Activated CD8-positive, alpha-beta T cell treated with anti-CD3 and anti-CD28 coated beads for 36 hours (primary cell): ENCODE data around the gene MAP3K7CL. TPM values are rescaled to one million over a fixed set of nuclear protein-coding genes. Genes with fewer than 3 reads are reported as not detected.

Experiments used
- ATAC-seq: fragments of 200-7000 bp; cut with Tn5 transposase; one replicate; pipeline ENCODE4 v1.10.0; 2021; ENCODE audit warnings: mild to moderate bottlenecking, moderate library complexity
- CTCF ChIA-PET: fragments of 350-600 bp; sonication (Branson Sonifier 250); formaldehyde crosslinking; loops from one replicate; lab custom pipeline; 2021; ENCODE audit warnings: antibody characterized with exemption; lab: Charles Lee
- POLR2A ChIA-PET: fragments of 350-600 bp; sonication (Branson Sonifier 250); formaldehyde crosslinking; loops from one replicate; lab custom pipeline; 2021; ENCODE audit warnings: antibody characterized with exemption; lab: Charles Lee
- DNase-seq: peaks from one replicate; pipeline ENCODE4 v3.0.0-alpha.2; 2020
- H3K27ac Mint-ChIP-seq: one replicate; pipeline ENCODE4 v1.8.0; 2021; ENCODE audit warnings: mild to moderate bottlenecking, mixed read lengths
- H3K27me3 Mint-ChIP-seq: one replicate; pipeline ENCODE4 v1.8.0; 2021; ENCODE audit warnings: mixed read lengths
- H3K36me3 Mint-ChIP-seq: one replicate; pipeline ENCODE4 v1.8.0; 2021; ENCODE audit warnings: low read depth, mixed read lengths
- H3K4me1 Mint-ChIP-seq: one replicate; pipeline ENCODE4 v1.8.0; 2021; ENCODE audit warnings: low read depth, mixed read lengths
- H3K4me3 Mint-ChIP-seq: one replicate; pipeline ENCODE4 v1.8.0; 2021; ENCODE audit warnings: mild to moderate bottlenecking, moderate library complexity, mixed read lengths
- H3K9me3 Mint-ChIP-seq: one replicate; pipeline ENCODE4 v1.8.0; 2021; ENCODE audit warnings: mixed read lengths
- intact Hi-C: fragments of 100-400 bp; cut with micrococcal nuclease; formaldehyde crosslinking; loops from one replicate; pipeline ENCODE4 v1.10.0; 2022
- total RNA-seq, 2 experiments: library from RNA; stranded (reverse); gene quantifications; one replicate each; pipeline ENCODE4 v1.2.3, GENCODE V29; 2021
- TF ChIP-seq, protein P1 (sequence below): fragments of 200-600 bp; IDR thresholded peaks from one replicate; pipeline ENCODE4 v1.8.0; 2022; ENCODE audit warnings: antibody characterized with exemption, mild to moderate bottlenecking

The MAP3K7CL gene
- total RNA-seq, 2 experiments from 2014 or later: 3.2 to 4.7 TPM

DNA sequence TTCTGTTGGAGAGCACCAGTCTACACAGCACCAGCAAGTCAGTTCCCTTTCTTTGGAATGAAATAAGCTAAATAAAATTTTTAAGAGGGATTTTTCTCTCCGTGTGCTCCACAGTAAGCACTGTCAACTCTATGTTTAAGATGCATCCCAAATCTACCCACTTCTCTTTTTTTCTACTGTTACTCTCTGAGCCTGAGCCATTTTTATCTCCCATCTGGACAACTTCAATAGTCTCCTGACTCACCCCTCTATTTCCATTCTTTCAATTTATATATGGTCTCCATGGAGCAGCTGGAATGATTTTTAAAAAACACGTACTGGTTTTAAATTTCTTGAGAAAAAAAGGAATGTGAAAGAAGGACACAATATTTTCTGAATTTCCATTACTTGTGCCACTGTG is 32.3 kb upstream of the MAP3K7CL start:
- POLR2A ChIA-PET: interaction anchor here (0.8 kb wide), 1 partner anchor 12 kb away, joined by 3 read pairs; no protein-coding TSS in a partner anchor

DNA sequence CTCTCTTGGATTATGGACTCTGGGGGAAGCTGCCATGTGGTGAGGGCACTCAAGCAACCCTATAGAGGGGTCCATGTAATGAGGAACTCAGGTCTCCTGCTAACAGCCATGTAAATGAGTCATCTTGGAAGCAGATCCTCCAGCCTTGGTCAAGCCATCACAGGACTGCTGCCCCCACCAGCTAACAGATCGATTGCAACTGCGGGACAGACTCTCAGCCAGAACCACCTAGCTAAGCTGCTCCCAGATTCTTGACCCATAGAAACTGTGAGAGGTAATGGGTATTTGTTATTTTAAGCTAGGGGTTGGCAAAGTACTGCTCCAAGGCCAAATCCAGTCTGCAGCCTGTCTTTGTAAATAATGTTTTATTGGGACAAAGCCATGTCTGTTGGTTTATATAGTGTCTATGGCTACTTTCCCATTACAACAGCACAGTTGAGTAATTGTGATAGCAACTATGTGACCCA is 27.6 kb upstream of the MAP3K7CL start:
- TF ChIP-seq, protein P1, sequence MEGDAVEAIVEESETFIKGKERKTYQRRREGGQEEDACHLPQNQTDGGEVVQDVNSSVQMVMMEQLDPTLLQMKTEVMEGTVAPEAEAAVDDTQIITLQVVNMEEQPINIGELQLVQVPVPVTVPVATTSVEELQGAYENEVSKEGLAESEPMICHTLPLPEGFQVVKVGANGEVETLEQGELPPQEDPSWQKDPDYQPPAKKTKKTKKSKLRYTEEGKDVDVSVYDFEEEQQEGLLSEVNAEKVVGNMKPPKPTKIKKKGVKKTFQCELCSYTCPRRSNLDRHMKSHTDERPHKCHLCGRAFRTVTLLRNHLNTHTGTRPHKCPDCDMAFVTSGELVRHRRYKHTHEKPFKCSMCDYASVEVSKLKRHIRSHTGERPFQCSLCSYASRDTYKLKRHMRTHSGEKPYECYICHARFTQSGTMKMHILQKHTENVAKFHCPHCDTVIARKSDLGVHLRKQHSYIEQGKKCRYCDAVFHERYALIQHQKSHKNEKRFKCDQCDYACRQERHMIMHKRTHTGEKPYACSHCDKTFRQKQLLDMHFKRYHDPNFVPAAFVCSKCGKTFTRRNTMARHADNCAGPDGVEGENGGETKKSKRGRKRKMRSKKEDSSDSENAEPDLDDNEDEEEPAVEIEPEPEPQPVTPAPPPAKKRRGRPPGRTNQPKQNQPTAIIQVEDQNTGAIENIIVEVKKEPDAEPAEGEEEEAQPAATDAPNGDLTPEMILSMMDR: no peak
- Mint-ChIP-seq H3K9me3 (no peaks in the 10 kb centered on the region), H3K27me3 (no peaks in the 10 kb centered on the region), H3K4me3 (no peak overlapping the region), H3K36me3 (peaks cover 4% of the 10 kb centered on the region), H3K27ac (no peak overlapping the region), H3K4me1 (no peaks in the 10 kb centered on the region)
- ChIA-PET POLR2A (no interaction called here), CTCF (interaction anchor here (0.6 to 1.5 kb wide), 3 partner anchors 13 to 268 kb away, joined by 3 read pairs; no protein-coding TSS in a partner anchor)
- no peak for DNase-seq
- intact Hi-C loops: no loop called here
- ATAC-seq: no peak

More for the DNA sequence above, 32.3 kb upstream of the MAP3K7CL start:
- ATAC-seq: no peak
- intact Hi-C loops: no loop called here
- no peaks in the 10 kb centered on the region for H3K9me3 Mint-ChIP-seq
- CTCF ChIA-PET: interaction anchor here (1.0 to 1.3 kb wide), 2 partner anchors 10 to 11 kb away, joined by 3 to 4 read pairs; no protein-coding TSS in a partner anchor
- no peak overlapping the region for H3K27ac Mint-ChIP-seq
- TF ChIP-seq, protein P1: no peak
- H3K36me3 Mint-ChIP-seq: peaks cover 4% of the 10 kb centered on the region
- no peak overlapping the region for H3K4me3 Mint-ChIP-seq
- no peaks in the 10 kb centered on the region for H3K4me1 Mint-ChIP-seq
- H3K27me3 Mint-ChIP-seq: no peaks in the 10 kb centered on the region
- no peak for DNase-seq

DNA sequence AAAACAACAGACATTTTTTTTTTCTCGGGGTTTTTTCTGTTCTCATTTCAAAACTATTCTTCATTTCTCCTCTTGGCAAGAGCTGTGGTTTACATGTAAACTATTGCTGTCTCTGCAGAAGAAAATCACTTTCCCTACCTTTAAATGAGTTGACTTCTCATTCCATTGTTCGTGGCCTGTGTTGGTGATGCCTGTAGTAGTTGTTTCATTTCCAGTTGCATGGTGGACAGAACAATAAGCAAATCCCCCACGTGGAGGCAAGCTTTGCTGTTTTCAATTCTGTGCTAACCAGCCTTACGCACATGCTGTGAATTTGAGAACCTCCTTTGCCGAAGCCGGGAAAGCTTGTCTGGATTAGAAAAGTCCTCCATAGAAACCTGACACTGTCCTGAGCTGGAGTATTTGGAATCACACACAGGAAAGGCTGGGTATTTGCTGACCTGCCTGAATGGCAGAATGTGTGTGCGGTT is 26.2 kb upstream of the MAP3K7CL start:
- intact Hi-C loops: no loop called here
- Mint-ChIP-seq H3K36me3 (peaks cover 4% of the 10 kb centered on the region), H3K9me3 (no peaks in the 10 kb centered on the region), H3K4me1 (no peaks in the 10 kb centered on the region), H3K27ac (no peak overlapping the region), H3K27me3 (no peaks in the 10 kb centered on the region), H3K4me3 (no peak overlapping the region)
- TF ChIP-seq, protein P1: no peak
- ChIA-PET CTCF (interaction anchor here (1.5 to 1.7 kb wide), 2 partner anchors 18 to 267 kb away, joined by 3 to 4 read pairs; no protein-coding TSS in a partner anchor), POLR2A (no interaction called here)
- no peak for ATAC-seq
- DNase-seq: no peak

DNA sequence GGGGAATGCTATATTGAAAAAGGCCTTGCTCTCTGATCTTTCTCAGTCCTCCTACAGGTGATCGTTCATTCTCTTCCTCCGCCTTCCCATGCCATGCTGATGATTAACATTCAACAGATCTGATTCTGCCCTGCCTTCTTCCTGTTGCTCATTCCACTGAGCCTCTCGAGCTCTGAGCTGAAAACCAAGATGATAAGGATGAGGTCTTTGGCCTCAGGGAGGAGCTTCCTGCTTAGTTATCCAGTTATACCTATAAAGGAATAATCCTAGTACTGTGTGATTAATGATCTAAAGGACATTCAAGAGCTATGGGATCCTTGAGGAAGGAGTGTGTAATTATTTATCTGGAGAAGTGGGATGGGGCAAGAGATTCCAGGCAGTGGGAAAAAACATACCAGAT is 25.2 kb upstream of the MAP3K7CL start:
- Mint-ChIP-seq H3K4me3 (no peak overlapping the region), H3K9me3 (no peaks in the 10 kb centered on the region), H3K27me3 (no peaks in the 10 kb centered on the region), H3K4me1 (no peaks in the 10 kb centered on the region), H3K27ac (no peak overlapping the region), H3K36me3 (peaks cover 2% of the 10 kb centered on the region)
- POLR2A ChIA-PET: interaction anchor here (0.6 kb wide), 1 partner anchor 24 kb away, joined by 3 read pairs; no protein-coding TSS in a partner anchor
- DNase-seq: no peak
- intact Hi-C loops: no loop called here
- ATAC-seq: no peak
- CTCF ChIA-PET: interaction anchor here (1.5 kb wide), 1 partner anchor 158 kb away, joined by 3 read pairs; no protein-coding TSS in a partner anchor
- TF ChIP-seq, protein P1: no peak
